ENCODE results near the gene PKMYT1.

Gene PKMYT1

GRCh38 chr16:2960183-2961010 is 19.8 kb downstream of the PKMYT1 start:
- no peak for FAIRE-seq
- DNase-seq (ENCODE audit: insufficient read length, low spot score): no peak
- no peak for TF ChIP-seq POLR2A (IDR thresholded peaks at IDR 0.05; ENCODE audit: low read depth, low read length)

GRCh38 chr16:2959206-2959605 is 21.0 kb downstream of the PKMYT1 start:
- TF ChIP-seq POLR2A (IDR thresholded peaks at IDR 0.05; ENCODE audit: low read depth, low read length): no peak
- FAIRE-seq (no peak), DNase-seq (ENCODE audit: insufficient read length, low spot score) (no peak)

- DNase-seq (ENCODE audit: insufficient read length, low spot score) (no peak), FAIRE-seq (no peak)
- no peak for TF ChIP-seq POLR2A (IDR thresholded peaks at IDR 0.05; ENCODE audit: low read depth, low read length)
Observed at GRCh38 chr16:2956579-2956956, 23.7 kb downstream of the PKMYT1 start.

DNA sequence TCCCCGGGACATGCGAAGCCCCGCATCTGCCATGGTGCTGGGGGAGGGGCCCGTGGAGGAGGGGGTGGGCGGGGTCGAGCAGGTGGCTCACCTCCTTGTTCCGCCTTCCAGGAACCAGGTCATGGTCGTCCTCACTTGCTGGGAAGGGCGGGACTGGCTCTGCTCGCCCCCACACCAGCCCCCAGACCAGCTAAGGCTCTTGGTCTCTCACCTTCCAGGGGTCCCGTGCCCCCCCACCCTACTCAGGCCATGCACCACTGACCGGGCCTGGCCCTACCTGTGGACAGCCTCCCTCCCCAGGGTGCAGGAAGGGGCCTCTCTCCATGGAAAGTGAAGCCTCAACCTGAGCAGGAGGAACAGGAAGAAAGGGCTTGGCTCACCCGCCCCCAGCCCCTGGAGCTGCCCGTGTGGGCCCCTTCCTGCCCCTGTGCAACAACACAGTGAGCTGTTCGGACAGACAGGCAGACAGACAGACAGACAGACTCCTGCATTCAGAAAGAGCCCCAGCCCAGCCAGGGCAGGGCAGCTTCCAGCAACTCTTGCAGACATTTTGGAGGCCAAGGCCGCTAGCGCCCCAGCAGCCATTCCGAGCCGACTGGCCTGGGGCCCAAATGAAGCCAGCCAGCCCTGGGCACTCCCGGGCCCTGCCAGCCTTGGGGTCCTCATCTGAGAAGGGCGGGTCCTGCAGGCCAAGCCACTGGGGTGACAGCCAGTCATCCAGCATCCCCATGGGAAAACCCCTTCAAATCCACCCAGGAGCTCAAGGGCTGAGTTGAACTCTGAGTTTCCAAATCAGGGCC is 24.3 kb downstream of the PKMYT1 start:
- DNase-seq (ENCODE audit: insufficient read length, low spot score) (no peak), FAIRE-seq (no peak)
- TF ChIP-seq POLR2A (IDR thresholded peaks at IDR 0.05; ENCODE audit: low read depth, low read length): no peak

DNA sequence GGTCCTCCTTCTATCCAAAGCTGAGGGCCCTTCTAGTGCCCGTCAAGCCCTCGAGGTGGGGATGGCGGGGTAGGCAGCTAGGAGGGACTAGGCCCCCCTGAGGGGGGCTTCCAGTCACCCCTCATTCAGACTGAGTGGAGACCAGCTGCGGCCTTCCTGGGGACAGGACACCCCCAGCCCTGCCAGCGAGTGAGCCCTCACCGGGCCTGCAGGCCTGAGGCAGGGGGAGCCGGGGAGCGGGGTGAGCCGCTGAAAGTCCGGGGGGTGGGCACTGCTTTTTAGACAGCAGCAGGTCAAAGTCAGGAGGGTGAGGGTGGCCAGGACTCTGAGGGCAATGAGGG is 24.8 kb downstream of the PKMYT1 start:
- DNase-seq (ENCODE audit: insufficient read length, low spot score) (no peak), FAIRE-seq (no peak)
- TF ChIP-seq POLR2A (IDR thresholded peaks at IDR 0.05; ENCODE audit: low read depth, low read length): no peak

DNA sequence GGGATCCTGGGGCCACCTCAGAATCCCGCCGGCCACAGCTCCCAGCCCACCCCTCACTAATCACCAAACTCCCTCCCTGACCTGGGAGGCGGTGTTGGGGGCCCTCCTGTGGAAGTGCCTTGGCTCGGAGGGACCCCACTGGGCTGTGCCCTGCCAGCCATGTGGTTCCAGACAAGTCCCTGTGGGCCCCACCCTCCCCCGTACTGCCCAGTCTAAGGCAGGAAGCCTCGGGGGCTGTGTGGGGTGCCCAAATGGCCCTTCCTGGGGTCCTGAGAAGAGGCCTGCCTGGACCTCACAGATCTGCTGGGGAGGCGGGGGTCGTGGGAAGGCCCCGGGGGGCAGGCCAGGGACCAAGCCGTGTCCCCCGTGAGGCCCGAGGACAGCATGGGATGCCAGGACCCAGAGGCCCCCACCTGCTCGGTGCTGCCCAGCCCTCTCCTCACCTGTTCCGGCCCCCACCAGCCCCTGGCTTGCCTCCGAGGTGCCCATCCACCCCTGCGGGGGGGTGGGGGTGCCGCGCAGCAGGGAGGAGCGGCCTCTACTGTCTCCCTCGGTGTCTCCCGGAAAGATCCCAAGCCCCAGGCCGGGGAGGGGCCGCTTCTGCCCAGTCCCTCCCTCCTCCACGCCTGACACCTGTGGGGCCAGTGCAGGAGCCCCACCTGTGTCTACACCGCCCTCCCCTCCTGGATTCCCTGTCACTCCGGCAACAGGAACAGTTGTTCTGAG is 25.4 kb downstream of the PKMYT1 start:
- DNase-seq (ENCODE audit: insufficient read length, low spot score): no peak
- FAIRE-seq: no peak
- no peak for TF ChIP-seq POLR2A (IDR thresholded peaks at IDR 0.05; ENCODE audit: low read depth, low read length)

DNA sequence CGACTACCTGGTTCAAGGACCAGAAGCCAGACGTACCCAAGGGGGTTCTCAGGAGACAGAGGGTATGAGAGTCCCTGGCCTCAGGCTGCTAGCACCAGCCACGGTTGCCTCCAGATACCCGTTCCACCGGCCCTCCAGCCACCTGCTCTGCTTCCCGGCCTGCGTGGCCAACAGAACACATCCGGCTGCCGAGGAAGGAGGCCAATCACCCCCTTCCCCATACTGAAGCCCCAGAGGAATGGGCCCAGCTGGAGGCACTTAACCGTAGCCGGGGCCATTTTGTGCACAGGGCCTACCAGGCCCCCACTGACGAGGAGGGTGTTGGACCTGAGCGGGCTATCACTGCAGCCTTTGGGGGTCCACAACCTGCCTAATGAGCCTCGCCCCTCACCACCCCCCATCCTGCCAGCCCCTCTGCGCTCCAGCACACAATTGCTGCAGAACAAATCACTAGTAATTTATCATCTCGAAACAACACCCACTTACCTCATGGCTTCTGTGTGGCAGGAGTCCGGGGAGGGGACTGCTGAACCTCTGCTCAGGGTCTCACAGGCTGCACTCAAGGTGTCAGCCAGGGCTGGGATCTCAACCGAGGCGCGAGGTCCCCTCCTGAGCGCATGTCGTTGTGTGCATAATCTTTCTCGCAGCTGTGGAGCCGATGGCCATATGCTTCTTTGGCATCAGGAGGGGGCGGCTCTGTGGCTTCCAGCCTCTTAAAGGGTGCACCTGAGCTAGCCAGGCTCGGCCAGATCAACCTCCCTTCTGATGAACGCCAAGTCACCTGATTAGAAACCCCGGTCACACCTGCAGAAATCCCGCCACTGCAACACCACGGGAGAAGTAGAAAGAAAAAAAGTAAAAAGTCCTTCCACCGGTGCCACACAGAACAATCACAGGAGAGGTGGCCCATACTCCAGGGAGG is 26.3 kb downstream of the PKMYT1 start:
- no peak for TF ChIP-seq POLR2A (IDR thresholded peaks at IDR 0.05; ENCODE audit: low read depth, low read length)
- FAIRE-seq (no peak), DNase-seq (ENCODE audit: insufficient read length, low spot score) (no peak)

GRCh38 chr16:2952679-2953078 is 27.6 kb downstream of the PKMYT1 start:
- FAIRE-seq: no peak
- no peak for TF ChIP-seq POLR2A (IDR thresholded peaks at IDR 0.05; ENCODE audit: low read depth, low read length)
- DNase-seq (ENCODE audit: insufficient read length, low spot score): no peak

DNA sequence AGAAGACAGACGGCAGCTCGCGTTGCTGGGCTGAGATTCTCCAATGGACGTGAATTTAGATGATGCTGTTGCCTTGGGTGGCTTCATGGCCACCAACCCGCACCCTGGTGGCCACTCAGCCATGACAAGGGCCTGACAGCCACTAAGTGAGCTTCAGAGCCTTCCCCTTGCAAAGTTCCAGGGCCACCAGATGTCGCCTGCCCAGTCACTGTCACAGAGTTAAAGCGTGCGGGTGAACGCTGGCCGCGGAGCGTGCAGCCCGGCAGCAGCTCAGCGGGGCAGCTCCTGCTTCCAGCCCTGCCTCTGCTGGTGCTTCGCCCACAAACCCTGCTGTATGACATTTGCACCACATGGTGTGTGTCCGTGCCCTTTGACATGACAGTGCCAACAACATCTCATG is 29.5 kb downstream of the PKMYT1 start:
- DNase-seq (ENCODE audit: insufficient read length, low spot score) (no peak), FAIRE-seq (no peak)
- TF ChIP-seq POLR2A (IDR thresholded peaks at IDR 0.05; ENCODE audit: low read depth, low read length): no peak

GRCh38 chr16:2950353-2950724 is 29.9 kb downstream of the PKMYT1 start:
- FAIRE-seq: no peak
- TF ChIP-seq POLR2A (IDR thresholded peaks at IDR 0.05; ENCODE audit: low read depth, low read length): no peak
- no peak for DNase-seq (ENCODE audit: insufficient read length, low spot score)

DNA sequence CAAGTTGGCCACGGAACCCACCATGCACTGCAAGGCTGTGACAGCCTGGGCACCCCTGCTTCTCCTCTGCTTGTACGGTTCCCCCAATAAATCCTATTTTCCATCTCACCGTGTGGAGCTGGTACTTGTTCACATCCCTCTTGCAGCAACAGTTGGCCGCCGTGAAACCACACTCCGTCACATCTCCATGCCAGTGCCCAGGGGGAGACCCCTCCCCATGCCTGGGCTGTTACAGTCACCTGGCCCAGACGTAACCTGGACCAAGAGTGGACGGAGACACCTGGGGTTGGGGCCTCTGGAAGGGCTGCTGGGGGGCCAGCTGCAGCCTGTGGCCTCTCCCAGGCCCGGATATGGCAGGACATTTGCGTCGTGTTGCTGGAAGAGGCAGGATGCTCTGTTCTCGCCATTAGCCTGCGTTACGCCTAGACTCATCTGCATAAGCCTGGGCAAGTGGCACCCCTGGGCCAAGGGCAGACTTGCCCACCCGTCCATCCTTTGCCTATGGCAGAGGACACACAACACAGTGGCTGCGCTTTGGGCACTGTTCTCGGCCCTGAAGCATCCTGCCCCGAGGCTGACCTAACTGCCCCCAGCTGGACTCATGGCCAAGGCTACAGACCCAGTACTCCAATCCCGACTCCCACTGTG is 30.4 kb downstream of the PKMYT1 start:
- DNase-seq (ENCODE audit: insufficient read length, low spot score): no peak
- no peak for TF ChIP-seq POLR2A (IDR thresholded peaks at IDR 0.05; ENCODE audit: low read depth, low read length)
- no peak for FAIRE-seq

DNA sequence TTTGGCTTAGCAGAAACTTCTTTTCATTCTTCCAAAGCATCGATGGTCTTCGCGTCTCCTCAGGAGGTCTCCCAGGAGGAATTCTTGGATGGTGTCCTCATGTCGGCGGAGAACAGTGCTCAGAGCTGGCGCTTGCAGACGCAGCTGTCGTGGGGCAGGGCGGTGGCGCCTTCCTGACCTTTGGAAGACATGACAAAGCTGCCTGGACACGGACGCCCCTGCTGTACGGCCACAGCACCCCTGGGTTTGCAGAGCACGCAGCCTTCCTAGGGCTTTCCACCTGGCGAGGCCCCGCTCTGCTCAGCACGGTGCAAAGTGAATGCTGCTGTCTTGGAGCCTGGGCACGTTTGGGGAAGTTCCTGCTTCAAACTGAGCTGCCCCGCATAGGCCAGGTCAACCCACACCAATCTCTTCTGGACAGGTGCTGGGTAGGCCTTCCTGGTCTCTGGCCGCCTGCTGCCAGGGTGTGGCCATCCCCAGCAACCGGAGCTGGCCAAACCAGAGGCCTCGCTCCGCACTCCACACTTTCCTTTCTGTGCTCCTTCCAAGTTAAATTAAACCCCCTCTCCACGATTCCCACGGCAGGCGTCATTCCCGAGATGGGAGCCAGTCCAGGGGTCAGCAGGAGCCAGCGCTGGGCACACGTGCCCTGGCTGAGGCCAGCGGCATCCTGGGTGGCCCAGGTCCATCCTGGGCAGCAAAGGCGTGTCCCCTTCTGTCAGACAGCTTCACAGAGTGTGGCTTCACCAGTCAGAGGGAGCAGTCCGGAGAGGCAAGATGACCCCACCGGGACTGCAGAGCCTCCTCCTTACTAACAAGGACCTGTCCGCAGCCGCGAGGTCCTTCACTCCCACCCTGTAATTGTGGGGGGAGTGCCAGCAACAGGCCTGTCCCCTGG is 31.2 kb downstream of the PKMYT1 start:
- FAIRE-seq: no peak
- DNase-seq (ENCODE audit: insufficient read length, low spot score): no peak
- no peak for TF ChIP-seq POLR2A (IDR thresholded peaks at IDR 0.05; ENCODE audit: low read depth, low read length)
